HG03025 (cell line): ENCODE results near the gene ANTKMT.

Experiments used
- ATAC-seq: cut with Tn5 transposase; IDR thresholded peaks from one replicate; pipeline ENCODE4 v1.9.1; 2021; ENCODE audit warnings: mild to moderate bottlenecking, moderate library complexity; ENCODE audit not compliant: unreplicated experiment, low FRiP score

ANTKMT gene

DNA sequence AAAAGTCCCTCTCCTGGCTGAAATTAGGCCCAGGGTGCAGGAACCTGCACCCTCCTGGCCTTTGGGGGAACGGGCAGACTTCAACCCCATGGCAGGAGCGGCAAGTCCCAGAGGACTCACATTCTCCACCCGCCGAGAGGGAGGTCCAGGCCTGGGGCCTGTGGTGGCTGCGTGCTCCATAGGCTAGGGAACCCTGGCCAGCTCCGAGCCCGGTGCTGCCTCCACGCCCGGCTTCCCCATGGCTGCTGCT lies 5.2 kb downstream of the ANTKMT start:
- ATAC-seq, result no peak

- ATAC-seq, result no peak
These were observed 5.7 kb downstream of the ANTKMT start, which contains the start of the genes CCDC78 and HAGHL for GRCh38 chr16:726438-727290. Gene CCDC78, minus strand, starts transcription at chr16:726443. Its CDS starts 76 bp downstream, at chr16:726367. Gene HAGHL, plus strand, starts transcription at chr16:727106. Its CDS starts 404 bp downstream, at chr16:727510.

- ATAC-seq, result no peak
These were observed 6.5 kb downstream of the ANTKMT start for GRCh38 chr16:727291-727977.

DNA sequence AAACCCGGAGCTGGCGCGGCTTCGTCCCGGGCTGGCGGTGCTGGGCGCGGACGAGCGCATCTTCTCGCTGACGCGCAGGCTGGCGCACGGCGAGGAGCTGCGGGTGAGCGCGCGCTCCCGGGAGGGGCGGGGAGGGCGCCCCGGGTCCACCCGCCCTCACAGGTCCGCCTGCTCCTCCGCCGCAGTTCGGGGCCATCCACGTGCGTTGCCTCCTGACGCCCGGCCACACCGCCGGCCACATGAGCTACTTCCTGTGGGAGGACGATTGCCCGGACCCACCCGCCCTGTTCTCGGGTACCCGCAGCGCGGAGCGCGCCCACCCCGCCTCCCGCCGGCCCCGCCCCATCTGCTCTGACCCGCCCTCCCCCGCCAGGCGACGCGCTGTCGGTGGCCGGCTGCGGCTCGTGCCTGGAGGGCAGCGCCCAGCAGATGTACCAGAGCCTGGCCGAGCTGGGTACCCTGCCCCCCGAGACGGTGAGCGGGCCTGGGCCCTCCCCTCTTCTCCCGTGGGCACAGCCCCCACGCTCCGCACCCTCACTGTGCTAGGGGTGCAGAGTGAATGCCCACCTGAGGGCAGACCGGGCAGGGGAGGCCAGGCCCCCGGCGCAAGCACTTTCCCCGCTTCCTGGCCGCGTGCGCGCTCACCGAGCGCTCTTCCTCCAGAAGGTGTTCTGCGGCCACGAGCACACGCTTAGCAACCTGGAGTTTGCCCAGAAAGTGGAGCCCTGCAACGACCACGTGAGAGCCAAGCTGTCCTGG lies 7.4 kb downstream of the ANTKMT start:
- no peak for ATAC-seq

DNA sequence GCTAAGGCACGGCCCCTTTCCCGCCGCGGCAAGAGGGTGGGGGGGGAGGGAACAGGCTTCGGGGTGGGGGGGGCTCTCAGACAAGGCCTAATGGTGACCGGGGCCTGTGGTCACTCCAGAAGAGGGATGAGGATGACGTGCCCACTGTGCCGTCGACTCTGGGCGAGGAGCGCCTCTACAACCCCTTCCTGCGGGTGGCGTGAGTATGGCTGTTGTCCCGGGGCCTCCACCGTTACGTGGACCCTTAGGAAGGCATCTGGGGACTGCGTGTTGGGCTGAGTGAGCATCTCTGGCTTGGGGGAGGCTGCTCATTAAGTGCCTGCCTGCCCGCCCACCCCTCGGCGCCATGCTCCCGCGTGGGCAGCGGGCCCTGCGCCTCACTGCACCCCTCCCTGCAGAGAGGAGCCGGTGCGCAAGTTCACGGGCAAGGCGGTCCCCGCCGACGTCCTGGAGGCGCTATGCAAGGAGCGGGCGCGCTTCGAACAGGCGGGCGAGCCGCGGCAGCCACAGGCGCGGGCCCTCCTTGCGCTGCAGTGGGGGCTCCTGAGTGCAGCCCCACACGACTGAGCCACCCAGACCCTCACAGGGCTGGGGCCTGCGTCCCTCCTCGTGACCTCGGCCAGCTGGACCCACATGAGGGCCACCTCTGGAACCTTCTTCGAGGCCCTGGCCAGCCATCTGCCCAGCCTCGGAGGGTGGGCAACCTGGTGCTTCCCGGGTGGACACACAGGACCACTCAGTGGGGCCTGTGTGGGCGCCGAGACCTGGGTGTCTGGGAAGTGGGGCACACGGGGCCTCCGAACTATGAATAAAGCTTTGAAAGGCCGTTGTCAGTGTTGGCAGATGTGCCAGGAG lies 8.2 kb downstream of the ANTKMT start:
- no peak for ATAC-seq

GRCh38 chr16:729768-730665 lies 9.1 kb downstream of the ANTKMT start:
- ATAC-seq, result no peak

DNA sequence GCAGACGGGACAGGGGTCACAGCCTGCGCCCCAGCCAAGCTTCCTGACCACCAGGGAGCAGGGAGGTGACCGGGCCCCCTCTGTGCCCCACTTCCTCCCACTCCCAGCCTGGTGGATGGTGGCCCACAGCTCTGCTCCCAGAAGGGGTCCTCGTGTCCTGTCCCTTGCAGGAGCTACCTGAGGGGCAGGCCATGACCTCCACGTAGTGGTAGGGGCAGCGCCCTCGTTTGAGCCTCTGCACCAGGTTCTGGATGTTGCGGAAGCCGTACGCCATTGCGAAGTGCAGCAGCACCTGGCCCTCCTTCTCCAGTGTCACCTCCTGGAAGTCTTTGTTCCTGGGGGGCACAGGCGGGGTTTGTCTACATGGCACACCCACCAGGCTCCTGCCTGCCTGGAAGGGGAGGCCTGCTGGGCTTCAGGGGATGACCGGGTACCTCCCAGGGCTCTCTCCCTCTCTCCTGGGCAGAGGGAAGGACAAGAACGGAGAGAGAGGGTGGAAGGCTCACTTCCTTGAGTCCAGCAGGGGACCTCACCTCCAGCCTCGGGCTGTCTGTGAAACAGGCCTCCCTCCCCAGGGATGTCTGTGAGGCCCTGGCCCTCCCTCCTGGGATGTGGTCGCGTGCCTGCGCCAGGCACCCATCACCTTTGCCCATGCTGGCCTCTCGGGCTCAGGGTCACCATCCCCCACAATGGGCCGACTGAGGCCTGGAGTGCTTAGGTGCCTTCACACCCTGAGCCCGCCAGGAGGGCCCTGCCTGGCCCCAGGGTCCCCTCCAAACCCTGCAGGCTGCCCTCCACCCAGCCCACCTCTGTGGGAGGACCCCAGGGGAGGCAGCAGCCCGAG lies 9.9 kb downstream of the ANTKMT start:
- ATAC-seq, result no peak

DNA sequence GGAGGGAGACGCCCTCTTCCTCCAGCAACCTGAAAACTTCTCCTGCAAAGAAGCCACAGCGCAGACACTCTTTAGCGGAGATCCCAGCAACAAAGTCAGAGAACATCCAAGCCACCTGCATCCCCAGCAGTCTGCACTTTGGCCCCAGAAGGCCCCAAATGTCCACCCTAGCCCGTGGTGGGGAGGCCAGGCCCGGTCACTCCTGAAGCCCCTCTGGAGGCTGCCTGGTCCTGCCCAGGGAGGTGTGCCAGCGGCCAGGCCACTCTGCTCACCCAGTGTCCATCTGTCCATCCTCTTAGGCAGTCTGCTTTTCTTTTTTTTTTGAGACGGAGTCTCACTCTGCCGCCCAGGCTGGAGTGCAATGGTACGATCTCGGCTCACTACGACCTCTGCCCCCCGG lies 11.4 kb downstream of the ANTKMT start:
- no peak for ATAC-seq

DNA sequence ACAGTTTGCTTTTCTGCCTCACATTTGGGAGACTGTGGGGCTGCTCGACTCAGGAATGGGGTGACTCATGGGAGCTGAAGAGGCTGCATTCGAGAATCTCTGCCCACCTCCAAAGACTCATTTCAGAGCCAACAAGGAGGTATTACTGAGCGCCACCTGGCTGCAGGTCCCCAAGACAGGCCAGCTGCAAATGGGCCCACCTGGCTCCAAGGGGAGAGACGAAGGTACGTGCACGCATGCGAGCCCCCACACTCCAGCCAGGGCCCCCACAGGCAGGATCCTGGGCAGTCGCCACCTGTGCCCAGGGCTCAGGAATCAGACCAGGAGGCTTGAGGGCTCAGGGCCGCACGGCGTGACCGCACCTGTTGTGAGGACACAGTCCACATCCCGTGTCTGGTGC lies 12.0 kb downstream of the ANTKMT start:
- no peak for ATAC-seq

DNA sequence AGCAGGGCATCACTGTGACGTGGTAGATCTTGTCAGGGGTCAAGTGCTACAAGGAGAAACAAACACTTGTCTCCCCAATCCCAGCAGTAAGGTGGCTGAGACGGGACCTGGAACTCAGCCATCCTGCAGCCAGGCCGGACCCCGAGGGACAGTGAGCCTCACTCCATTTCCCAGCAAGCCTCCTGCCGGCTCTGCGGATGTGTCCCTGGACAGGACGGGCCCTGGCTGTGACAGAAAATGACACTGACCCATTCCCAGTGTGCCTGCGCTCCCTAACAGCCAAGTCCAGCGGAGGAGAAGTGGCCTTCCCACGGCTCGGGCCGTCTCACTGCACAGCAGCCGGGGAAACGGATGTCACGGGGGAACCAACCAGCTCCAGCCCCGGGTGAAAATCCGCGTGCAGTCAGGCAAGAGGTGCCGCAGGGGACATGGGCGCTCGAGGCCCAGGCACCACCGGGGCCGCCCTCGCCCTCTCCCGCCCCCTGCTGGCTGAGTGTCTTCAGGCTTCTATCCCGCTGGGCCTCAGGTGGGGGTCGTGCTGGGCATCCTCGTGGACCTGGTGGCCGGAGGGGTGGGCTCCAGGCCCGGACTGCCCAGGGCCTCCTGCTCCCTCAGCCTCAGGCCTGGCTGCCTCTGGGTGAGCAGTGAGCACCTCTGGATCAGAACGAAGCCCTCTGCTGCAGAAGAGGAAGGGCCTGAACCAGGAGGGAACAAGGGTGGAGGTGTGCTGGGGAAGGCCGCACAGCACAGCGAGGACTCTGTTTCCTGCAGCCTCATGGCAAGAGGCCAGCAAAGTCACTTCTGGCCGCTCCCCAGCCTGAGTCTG lies 12.6 kb downstream of the ANTKMT start:
- ATAC-seq, result no peak

DNA sequence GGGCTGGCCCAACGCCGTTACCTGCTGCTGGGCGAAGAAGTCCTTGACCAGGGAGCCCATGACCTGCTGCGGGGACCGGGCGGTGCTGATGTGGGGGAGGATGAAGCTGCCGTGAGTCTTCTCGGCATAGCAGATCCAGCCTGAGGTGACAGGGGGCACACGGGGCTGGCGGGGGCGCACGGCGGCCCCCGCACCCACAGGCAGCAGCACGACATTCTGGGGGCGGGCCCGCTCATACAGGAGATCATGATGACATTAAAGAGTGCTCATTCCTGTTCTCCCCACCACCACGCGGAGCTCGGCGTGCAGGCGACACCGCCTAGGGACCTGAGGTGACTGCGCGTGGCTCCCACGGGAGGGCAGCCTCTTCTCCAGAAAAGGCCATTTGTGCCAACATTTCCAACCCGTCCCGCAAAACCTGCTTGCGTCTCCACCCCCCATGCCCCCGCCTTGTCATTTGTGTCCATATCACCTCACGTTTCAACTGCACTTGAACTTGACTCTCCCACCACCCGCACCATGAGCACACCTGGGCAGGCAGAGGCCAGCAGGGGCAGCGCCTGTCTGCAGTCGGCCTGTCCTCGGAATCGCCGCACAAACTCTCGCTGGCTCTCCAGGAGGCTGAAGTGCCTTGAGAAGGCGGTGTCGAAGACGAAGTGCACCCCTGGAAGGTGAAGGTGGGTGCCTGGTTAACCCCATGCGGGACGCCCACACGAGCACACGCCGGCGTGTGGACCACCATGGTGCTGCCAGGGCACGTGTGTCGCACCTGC lies 13.4 kb downstream of the ANTKMT start:
- ATAC-seq, result no peak

DNA sequence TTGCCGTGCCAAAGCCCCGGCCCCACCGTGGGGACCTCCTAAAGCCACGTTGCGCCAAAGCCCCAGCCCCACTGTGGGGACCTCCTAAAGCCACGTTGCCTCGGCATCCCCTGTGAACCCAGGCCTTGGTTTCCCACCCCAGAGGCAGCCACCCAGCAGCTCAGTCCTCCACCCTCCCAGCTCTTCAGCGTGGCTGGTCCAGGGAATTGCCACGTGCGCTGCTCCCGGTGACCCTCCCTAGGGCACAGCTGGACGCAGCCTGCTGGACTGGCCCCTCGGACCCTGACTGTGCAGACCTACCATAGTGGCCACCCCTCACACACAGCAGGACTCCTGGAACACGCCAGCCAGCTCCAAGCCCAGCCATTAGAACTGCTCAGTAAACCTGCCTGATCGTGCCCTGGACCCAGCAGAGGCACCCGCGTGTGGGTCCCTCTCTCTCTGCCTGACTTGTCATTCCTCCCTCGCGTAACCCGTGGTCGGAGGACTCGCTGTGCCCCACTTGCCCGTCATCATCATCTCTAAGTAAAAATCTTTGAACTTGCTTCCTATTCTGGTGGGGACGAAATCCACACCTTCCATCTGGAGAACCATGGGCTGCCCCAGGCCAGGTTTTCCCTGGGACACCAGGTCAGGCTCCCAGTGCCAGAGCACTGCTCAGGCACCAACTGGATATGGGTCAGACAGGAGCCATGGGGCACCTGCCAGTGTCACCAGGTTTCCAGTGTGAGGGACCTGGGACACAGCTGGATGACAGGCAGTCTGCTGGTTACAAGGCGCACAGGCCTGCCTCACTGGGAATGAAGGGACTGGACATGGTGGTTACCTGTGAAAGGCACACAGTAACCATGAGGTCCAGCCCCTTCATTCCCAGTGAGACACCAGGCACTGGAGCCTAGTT lies 14.3 kb downstream of the ANTKMT start:
- no peak for ATAC-seq

DNA sequence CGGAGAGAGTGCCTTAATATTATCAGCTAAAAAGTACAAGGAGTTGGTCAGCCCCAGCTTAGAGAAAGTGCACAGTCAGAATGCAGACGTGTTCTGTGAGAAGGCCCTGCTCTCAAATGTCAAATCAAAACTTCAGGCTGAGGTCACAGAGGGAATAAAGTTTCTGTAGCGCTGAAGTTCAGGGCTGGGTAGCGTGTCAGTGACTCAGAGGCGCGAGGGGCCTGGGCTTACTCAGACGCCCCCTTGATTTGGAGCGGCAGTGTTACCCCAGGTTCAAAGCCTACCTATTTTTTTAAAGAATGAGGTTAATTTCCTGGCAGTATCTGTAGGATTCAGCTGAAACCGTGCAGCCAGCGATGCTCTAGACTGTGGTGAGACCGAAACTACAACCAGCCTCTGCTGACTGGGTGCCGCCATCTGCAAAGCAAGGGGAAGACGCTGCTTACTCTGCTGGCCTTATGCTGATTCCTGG lies 15.1 kb downstream of the ANTKMT start:
- ATAC-seq, result no peak

GRCh38 chr16:736936-737481 lies 16.1 kb downstream of the ANTKMT start:
- ATAC-seq, result no peak
